Kidney (tissue), 14 donors: ENCODE data around the gene NCKAP5. TPM values are rescaled to one million over a fixed set of nuclear protein-coding genes. Genes with fewer than 3 reads are reported as not detected.

Experiments
- DNase-seq, 5 donors: peaks; one replicate each; pipeline ENCODE4 v3.0.0-alpha.2; 2013 to 2020
- FAIRE-seq: peaks from 2 replicates; lab custom pipeline; 2012; peaks lifted over from hg19 to GRCh38; lab: Jason Lieb, UNC
- H3K27ac ChIP-seq, 2 donors: one replicate each; pipeline ENCODE4 v1.7.0; 2013; ENCODE audit warnings: low read depth in 2 of 2, low read length in 2 of 2, inconsistent platforms in 1 of 2
- H3K27me3 ChIP-seq: one replicate; pipeline ENCODE4 v1.7.1; 2013; ENCODE audit warnings: low read length, inconsistent platforms; ENCODE audit not compliant: control insufficient read depth, insufficient read depth
- H3K36me3 ChIP-seq, 3 donors: one replicate each; pipeline versions ENCODE4 v1.7.0 to v1.7.1; 2013; ENCODE audit warnings: low read length in 3 of 3, control low read depth in 1 of 3, inconsistent platforms in 1 of 3; ENCODE audit not compliant: insufficient read depth in 3 of 3, control insufficient read depth in 2 of 3
- H3K4me1 ChIP-seq, 3 donors: one replicate each; pipeline versions ENCODE4 v1.7.0 to v1.7.1; 2013; ENCODE audit warnings: low read length in 3 of 3, inconsistent platforms in 1 of 3, low read depth in 1 of 3; ENCODE audit not compliant: control insufficient read depth in 2 of 3, insufficient read depth in 2 of 3
- H3K4me3 ChIP-seq, 3 donors: one replicate each; pipeline versions ENCODE4 v1.7.0 to v1.8.1; 2013; ENCODE audit warnings: low read length in 3 of 3, control low read depth in 1 of 3, inconsistent platforms in 1 of 3
- H3K9ac ChIP-seq, 3 donors: one replicate each; pipeline versions ENCODE4 v1.7.0 to v1.7.1; 2013; ENCODE audit warnings: low read length in 3 of 3, control low read depth in 1 of 3, inconsistent platforms in 1 of 3
- H3K9me3 ChIP-seq, 3 donors: one replicate each; pipeline versions ENCODE4 v1.7.0 to v1.7.1; 2013; ENCODE audit warnings: low read length in 3 of 3, control low read depth in 1 of 3, inconsistent platforms in 1 of 3; ENCODE audit not compliant: control insufficient read depth in 2 of 3, insufficient read depth in 1 of 3
- intact Hi-C: fragments of 100-400 bp; cut with DNase I; formaldehyde crosslinking; loops from one replicate; pipeline ENCODE4 v1.11.1; 2022
- polyA plus RNA-seq: library from polyadenylated mRNA; stranded (reverse); fragments of 350-450 nt; fragmentation: Illumina TruSeq; extraction: RNeasy Lipid Tissue Mini Kit (QIAGEN cat#74804); gene quantifications from one replicate; pipeline ENCODE4 v1.2.3, GENCODE V29; 2014; ENCODE audit warnings: low read depth, low replicate concordance; ENCODE audit not compliant: insufficient read depth
- total RNA-seq: library from RNA; stranded (reverse); fragmentation: NEBNext Ultra II Directional; extraction: Animal tissue kit (Norgen Biotek cat#: 25700); gene quantifications from one replicate; pipeline ENCODE4 v1.2.1, GENCODE V29; 2021
- TF ChIP-seq, protein P1 (sequence below): IDR thresholded peaks from 3 replicates; pipeline ENCODE4 v1.5.1; 2012; ENCODE audit warnings: mild to moderate bottlenecking, moderate library complexity, borderline replicate concordance; ENCODE audit not compliant: insufficient read depth; ENCODE audit errors: extremely low read depth
- donor health status: control.
- donor health status: control.
- donor health status: control.
- donor health status: control.
- donor health status: control.
- donor health status: DM: yes; HTN: yes; CAD: no.
- donor health status: Normal renal cell carcinoma (clear cell type).

The NCKAP5 gene
- total and polyA plus RNA-seq, 2 donors from 2014 or later, result 1.8 to 2.9 TPM

DNA sequence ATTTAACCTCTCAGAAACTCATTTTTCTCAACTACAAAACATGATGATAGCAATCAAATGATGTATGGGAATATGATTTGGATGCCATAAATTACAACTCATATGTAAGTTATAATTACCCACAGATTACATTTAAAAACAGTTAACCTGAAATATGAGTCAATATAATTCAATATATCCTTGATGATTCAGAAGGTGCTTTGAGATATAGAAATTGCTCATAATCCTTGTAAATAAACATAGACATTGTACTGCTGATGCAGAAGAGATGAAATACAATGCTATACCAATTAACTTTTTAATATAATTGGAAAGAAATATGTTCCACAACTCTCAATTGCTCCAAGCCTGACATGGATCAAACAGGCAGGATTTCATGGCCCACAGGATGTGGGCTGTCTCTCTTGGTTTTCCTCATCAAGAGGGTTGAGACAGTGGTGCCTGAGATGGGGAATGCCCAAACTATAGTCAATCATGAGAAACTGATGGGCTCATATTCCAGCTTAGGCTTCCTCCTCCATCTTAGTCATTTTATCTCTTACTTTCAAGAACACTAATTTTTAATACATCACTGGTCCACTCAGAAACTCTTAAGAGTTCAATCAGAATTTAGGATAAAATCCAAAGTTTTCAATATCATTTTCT is 49.4 kb downstream of the NCKAP5 start:
- Histone ChIP-seq H3K4me1 (no peaks in the 10 kb centered on the region), H3K9ac (no peak overlapping the region), H3K27me3 (no peaks in the 10 kb centered on the region), H3K36me3 (no peaks in the 10 kb centered on the region), H3K4me3 (no peak overlapping the region), H3K27ac (no peak overlapping the region), H3K9me3 (no peaks in the 10 kb centered on the region)
- FAIRE-seq (no peak), DNase-seq (no peak)
- intact Hi-C loops, result no loop called here
- TF ChIP-seq, protein P1, sequence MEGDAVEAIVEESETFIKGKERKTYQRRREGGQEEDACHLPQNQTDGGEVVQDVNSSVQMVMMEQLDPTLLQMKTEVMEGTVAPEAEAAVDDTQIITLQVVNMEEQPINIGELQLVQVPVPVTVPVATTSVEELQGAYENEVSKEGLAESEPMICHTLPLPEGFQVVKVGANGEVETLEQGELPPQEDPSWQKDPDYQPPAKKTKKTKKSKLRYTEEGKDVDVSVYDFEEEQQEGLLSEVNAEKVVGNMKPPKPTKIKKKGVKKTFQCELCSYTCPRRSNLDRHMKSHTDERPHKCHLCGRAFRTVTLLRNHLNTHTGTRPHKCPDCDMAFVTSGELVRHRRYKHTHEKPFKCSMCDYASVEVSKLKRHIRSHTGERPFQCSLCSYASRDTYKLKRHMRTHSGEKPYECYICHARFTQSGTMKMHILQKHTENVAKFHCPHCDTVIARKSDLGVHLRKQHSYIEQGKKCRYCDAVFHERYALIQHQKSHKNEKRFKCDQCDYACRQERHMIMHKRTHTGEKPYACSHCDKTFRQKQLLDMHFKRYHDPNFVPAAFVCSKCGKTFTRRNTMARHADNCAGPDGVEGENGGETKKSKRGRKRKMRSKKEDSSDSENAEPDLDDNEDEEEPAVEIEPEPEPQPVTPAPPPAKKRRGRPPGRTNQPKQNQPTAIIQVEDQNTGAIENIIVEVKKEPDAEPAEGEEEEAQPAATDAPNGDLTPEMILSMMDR, result no peak

DNA sequence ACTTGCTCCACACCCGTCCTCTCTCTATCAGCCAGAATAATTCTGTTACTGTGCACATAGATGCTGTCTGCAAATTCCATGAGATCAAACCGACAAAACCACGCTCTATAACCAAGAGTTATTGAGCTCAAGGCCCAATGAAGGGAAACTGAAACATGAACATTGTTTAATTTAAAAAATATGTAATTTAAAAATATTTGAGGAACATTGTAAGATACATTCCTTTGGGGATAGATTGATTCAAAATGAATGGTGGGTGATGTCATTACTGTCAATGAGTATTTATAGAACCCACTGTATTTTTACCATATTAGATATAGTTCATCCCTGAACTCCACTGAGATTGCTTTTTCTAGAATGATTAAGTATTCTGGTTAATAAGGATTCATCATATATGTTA is 50.4 kb downstream of the NCKAP5 start:
- intact Hi-C loops, result no loop called here
- DNase-seq (no peak), FAIRE-seq (no peak)
- no peaks in the 10 kb centered on the region for H3K4me1 ChIP-seq
- TF ChIP-seq, protein P1, result no peak
- no peak overlapping the region for H3K9ac ChIP-seq
- H3K4me3 ChIP-seq, result no peak overlapping the region
- H3K27ac ChIP-seq, result no peak overlapping the region
- no peaks in the 10 kb centered on the region for H3K9me3 ChIP-seq
- no peaks in the 10 kb centered on the region for H3K36me3 ChIP-seq
- no peaks in the 10 kb centered on the region for H3K27me3 ChIP-seq

DNA sequence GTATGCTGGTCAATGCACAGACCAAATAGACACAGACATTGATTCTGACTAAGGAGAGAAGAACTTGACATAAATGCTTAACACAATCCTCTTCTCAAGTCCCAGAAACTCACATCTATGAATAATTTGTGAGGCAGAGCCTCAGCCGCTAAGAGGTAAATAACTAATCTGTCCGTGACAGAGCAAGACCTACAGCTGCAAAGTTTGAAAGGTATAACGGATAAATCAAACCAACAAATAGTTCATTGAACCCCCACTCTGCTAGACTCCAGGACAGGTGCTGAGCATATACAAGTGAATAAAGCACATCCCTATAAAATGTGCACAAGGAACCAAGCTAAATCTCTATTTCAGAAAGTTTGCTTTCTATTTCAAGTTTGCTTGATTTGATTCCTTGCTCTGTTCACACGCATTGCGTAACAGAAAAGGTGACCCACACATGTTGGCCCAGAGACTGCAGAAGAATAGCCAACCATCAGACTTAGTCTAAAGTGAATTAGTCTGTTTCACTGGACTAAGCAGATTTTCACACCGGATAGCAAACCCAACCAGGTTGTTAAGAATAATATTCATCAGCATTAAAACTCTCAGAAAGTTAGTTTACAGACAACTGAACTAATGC is 51.7 kb downstream of the NCKAP5 start:
- no peaks in the 10 kb centered on the region for H3K9me3 ChIP-seq
- intact Hi-C loops, result no loop called here
- DNase-seq (no peak), FAIRE-seq (no peak)
- H3K27me3 ChIP-seq, result no peaks in the 10 kb centered on the region
- no peaks in the 10 kb centered on the region for H3K36me3 ChIP-seq
- H3K27ac ChIP-seq, result no peak overlapping the region
- TF ChIP-seq, protein P1, result no peak
- no peak overlapping the region for H3K9ac ChIP-seq
- no peaks in the 10 kb centered on the region for H3K4me1 ChIP-seq
- no peak overlapping the region for H3K4me3 ChIP-seq

DNA sequence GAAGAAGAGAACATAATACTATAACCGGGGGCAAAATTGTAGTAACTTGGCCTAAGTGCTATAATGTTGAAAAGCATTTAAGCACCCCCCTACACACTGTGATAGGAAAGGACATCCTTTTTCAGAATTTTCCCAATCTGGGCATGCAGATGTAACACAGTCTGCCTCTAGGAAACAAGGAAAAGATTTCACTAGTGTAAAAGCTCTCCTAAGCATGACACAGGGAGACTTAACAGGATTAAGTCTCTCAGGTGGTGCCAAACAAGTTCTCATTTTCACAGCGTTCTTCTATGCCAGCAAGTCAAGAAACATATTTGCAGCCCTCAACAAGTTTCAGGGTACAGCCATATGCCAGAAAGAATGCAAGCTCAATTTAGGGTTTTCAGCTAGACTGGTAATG is 53.0 kb downstream of the NCKAP5 start:
- TF ChIP-seq, protein P1, result no peak
- Histone ChIP-seq H3K27me3 (no peaks in the 10 kb centered on the region), H3K9ac (no peak overlapping the region), H3K9me3 (no peaks in the 10 kb centered on the region), H3K36me3 (no peaks in the 10 kb centered on the region), H3K4me3 (no peak overlapping the region), H3K4me1 (no peaks in the 10 kb centered on the region), H3K27ac (no peak overlapping the region)
- DNase-seq (no peak), FAIRE-seq (no peak)
- intact Hi-C loops, result no loop called here
